GM23248 (cell line): Measurements from ENCODE around the gene CST2. TPM values are rescaled to one million over a fixed set of nuclear protein-coding genes. Genes with fewer than 3 reads are reported as not detected.

Source experiments
- DNase-seq: peaks from one replicate; pipeline ENCODE4 v3.0.0-alpha.2; 2015
- H2AFZ ChIP-seq: fragments of 200-600 bp; sonication (generic); 2 replicates; pipeline ENCODE4 v1.6.1; 2016; ENCODE audit warnings: antibody characterized with exemption
- H3F3A ChIP-seq: fragments of 200-600 bp; sonication (generic); 2 replicates; pipeline ENCODE4 v1.6.1; 2016; ENCODE audit warnings: mild to moderate bottlenecking, antibody characterized with exemption, mixed run types; ENCODE audit not compliant: insufficient read depth
- H3K27ac ChIP-seq: fragments of 200-600 bp; sonication (generic); 2 replicates; pipeline ENCODE4 v1.5.1; 2016; ENCODE audit warnings: mild to moderate bottlenecking
- H3K27me3 ChIP-seq: fragments of 200-600 bp; sonication (generic); replicated peaks from 2 replicates; pipeline ENCODE4 v1.6.1; 2016; ENCODE audit warnings: mild to moderate bottlenecking; ENCODE audit not compliant: insufficient read depth
- H3K36me3 ChIP-seq: fragments of 200-600 bp; sonication (generic); 2 replicates; pipeline ENCODE4 v1.6.1; 2016; ENCODE audit warnings: low read depth, mild to moderate bottlenecking
- H3K4me1 ChIP-seq: fragments of 200-600 bp; sonication (generic); 2 replicates; pipeline ENCODE4 v1.6.1; 2016; ENCODE audit warnings: mild to moderate bottlenecking; ENCODE audit not compliant: insufficient read depth
- H3K4me2 ChIP-seq: fragments of 200-600 bp; sonication (generic); one replicate; pipeline ENCODE4 v1.6.1; 2016; ENCODE audit warnings: mild to moderate bottlenecking; ENCODE audit not compliant: unreplicated experiment
- H3K4me3 ChIP-seq: fragments of 200-600 bp; sonication (generic); 2 replicates; pipeline ENCODE4 v1.5.1; 2016; ENCODE audit warnings: mild to moderate bottlenecking
- H3K79me2 ChIP-seq: fragments of 200-600 bp; sonication (generic); 2 replicates; pipeline ENCODE4 v1.6.1; 2016; ENCODE audit warnings: mild to moderate bottlenecking; ENCODE audit not compliant: insufficient read depth
- H3K9ac ChIP-seq: fragments of 200-600 bp; sonication (generic); 2 replicates; pipeline ENCODE4 v1.6.1; 2016; ENCODE audit warnings: mild to moderate bottlenecking
- H3K9me2 ChIP-seq: fragments of 200-600 bp; sonication (generic); 2 replicates; pipeline ENCODE4 v1.6.1; 2016; ENCODE audit warnings: mixed run types, mild to moderate bottlenecking, moderate library complexity; ENCODE audit not compliant: insufficient read depth
- H3K9me3 ChIP-seq: fragments of 200-600 bp; sonication (generic); one replicate; pipeline ENCODE4 v1.6.1; 2017; ENCODE audit warnings: low read depth
- H4K20me1 ChIP-seq: fragments of 200-600 bp; sonication (generic); 2 replicates; pipeline ENCODE4 v1.6.0; 2016; ENCODE audit not compliant: insufficient read depth
- EZH2 ChIP-seq: fragments of 200-600 bp; sonication (generic); IDR thresholded peaks from 2 replicates; pipeline ENCODE4 v1.6.1; 2018; ENCODE audit warnings: antibody characterized with exemption, mild to moderate bottlenecking; ENCODE audit not compliant: insufficient read depth, poor library complexity, severe bottlenecking
- EZH2phosphoT487 ChIP-seq: fragments of 200-600 bp; sonication (generic); IDR thresholded peaks from 2 replicates; pipeline ENCODE4 v1.6.1; 2018; ENCODE audit warnings: antibody characterized with exemption, moderate library complexity, mild to moderate bottlenecking, low read depth; ENCODE audit not compliant: insufficient read depth
- WGBS, 2 experiments: methylation state at CpG; one replicate each; pipeline ENCODE4 v1.1.6; 2015 to 2017; ENCODE audit warnings: low lambda C conversion rate in 2 of 2, low coverage in 1 of 2; ENCODE audit errors: missing lambda C conversion rate in 2 of 2; 5-methylcytosine and 5-hydroxymethylcytosine counted together
- in situ Hi-C: fragments of 300-500 bp; cut with MboI; formaldehyde crosslinking; loops from 2 replicates; pipeline ENCODE4 v1.15.0; 2020
- polyA plus RNA-seq: library from polyadenylated mRNA; unstranded; fragments of >200 nt; fragmentation: Nextera tagmentation; extraction: Ambion mirVana; gene quantifications from 2 replicates; pipeline ENCODE4 v1.2.1, GENCODE V29; 2016
- total RNA-seq: library from RNA; depleted of rRNA; stranded (reverse); fragments of >200 nt; shearing (Covaris generic); gene quantifications from 2 replicates; pipeline ENCODE4 v1.2.3, GENCODE V29; 2014

The CST2 gene
- total and polyA plus RNA-seq, 2 experiments from 2014 or later = 1.5 to 5.6 TPM

- Histone ChIP-seq H3K9ac (no peak overlapping the region), H3K9me2 (no peaks in the 10 kb centered on the region), H4K20me1 (no peaks in the 10 kb centered on the region), H3K4me3 (no peak overlapping the region), H3K27ac (no peak overlapping the region), H3F3A (no peaks in the 10 kb centered on the region), H2AFZ (no peak overlapping the region), H3K27me3 (peaks cover 12% of the 10 kb centered on the region), H3K4me1 (no peaks in the 10 kb centered on the region), H3K36me3 (no peaks in the 10 kb centered on the region), H3K4me2 (no peak overlapping the region), H3K9me3 (no peaks in the 10 kb centered on the region), H3K79me2 (no peaks in the 10 kb centered on the region)
- DNase-seq = no peak
- 66 to 80% methylated on average over 3 of the region's 3 CpGs for WGBS, 2 experiments
- in situ Hi-C loops = no loop called here
- TF ChIP-seq EZH2phosphoT487 = no peak
- TF ChIP-seq EZH2 = no peak
These were observed 31.0 kb downstream of the CST2 start for GRCh38 chr20:23795526-23795925.

- DNase-seq = no peak
- peaks cover 12% of the 10 kb centered on the region for H3K27me3 ChIP-seq
- no peaks in the 10 kb centered on the region for H3K9me2 ChIP-seq
- no peaks in the 10 kb centered on the region for H3K4me1 ChIP-seq
- 35 to 40% methylated on average over 7 of the region's 7 CpGs for WGBS, 2 experiments
- TF ChIP-seq EZH2phosphoT487 (no peak), EZH2 (no peak)
- H3K4me2 ChIP-seq = no peak overlapping the region
- no peak overlapping the region for H3K9ac ChIP-seq
- no peaks in the 10 kb centered on the region for H3K79me2 ChIP-seq
- H3F3A ChIP-seq = no peaks in the 10 kb centered on the region
- no peak overlapping the region for H2AFZ ChIP-seq
- no peaks in the 10 kb centered on the region for H4K20me1 ChIP-seq
- no peaks in the 10 kb centered on the region for H3K36me3 ChIP-seq
- in situ Hi-C loops = no loop called here
- H3K9me3 ChIP-seq = no peaks in the 10 kb centered on the region
- H3K4me3 ChIP-seq = no peak overlapping the region
- H3K27ac ChIP-seq = no peak overlapping the region
These were observed 31.7 kb downstream of the CST2 start for GRCh38 chr20:23794841-23795240.

- no peak for TF ChIP-seq EZH2phosphoT487
- TF ChIP-seq EZH2 = no peak
- H3K27me3 ChIP-seq = peaks cover 12% of the 10 kb centered on the region
- H3K9ac ChIP-seq = no peak overlapping the region
- no peak for DNase-seq
- H3K4me3 ChIP-seq = no peak overlapping the region
- H3K9me3 ChIP-seq = no peaks in the 10 kb centered on the region
- H2AFZ ChIP-seq = no peak overlapping the region
- H3K4me2 ChIP-seq = no peak overlapping the region
- H3K36me3 ChIP-seq = no peaks in the 10 kb centered on the region
- no peaks in the 10 kb centered on the region for H3K79me2 ChIP-seq
- no peaks in the 10 kb centered on the region for H3K4me1 ChIP-seq
- in situ Hi-C loops = no loop called here
- no peaks in the 10 kb centered on the region for H3F3A ChIP-seq
- H3K9me2 ChIP-seq = no peaks in the 10 kb centered on the region
- H3K27ac ChIP-seq = no peak overlapping the region
- 7 to 8% methylated on average over 7 of the region's 7 CpGs for WGBS, 2 experiments
- no peaks in the 10 kb centered on the region for H4K20me1 ChIP-seq
These were observed 32.5 kb downstream of the CST2 start for GRCh38 chr20:23794065-23794464.

- no peak overlapping the region for H2AFZ ChIP-seq
- in situ Hi-C loops = no loop called here
- H3K4me2 ChIP-seq = no peak overlapping the region
- no peaks in the 10 kb centered on the region for H3K4me1 ChIP-seq
- H3K9me3 ChIP-seq = no peaks in the 10 kb centered on the region
- H3K36me3 ChIP-seq = no peaks in the 10 kb centered on the region
- no peak overlapping the region for H3K9ac ChIP-seq
- DNase-seq = no peak
- TF ChIP-seq EZH2 (no peak), EZH2phosphoT487 (no peak)
- H3K9me2 ChIP-seq = no peaks in the 10 kb centered on the region
- 36 to 70% methylated on average over 1 of the region's 1 CpG for WGBS, 2 experiments
- no peak overlapping the region for H3K27ac ChIP-seq
- H4K20me1 ChIP-seq = no peaks in the 10 kb centered on the region
- no peak overlapping the region for H3K4me3 ChIP-seq
- H3K27me3 ChIP-seq = no peaks in the 10 kb centered on the region
- no peaks in the 10 kb centered on the region for H3F3A ChIP-seq
- H3K79me2 ChIP-seq = no peaks in the 10 kb centered on the region
These were observed 43.1 kb downstream of the CST2 start for GRCh38 chr20:23783447-23783846.
